ENCODE results near the gene PLEK2.
"Not testable (repeated sequence)": the region's sequence is repeated elsewhere in the genome, so short reads cannot be mapped to it uniquely, and the experiment has no call there.

PLEK2 gene, protein sequence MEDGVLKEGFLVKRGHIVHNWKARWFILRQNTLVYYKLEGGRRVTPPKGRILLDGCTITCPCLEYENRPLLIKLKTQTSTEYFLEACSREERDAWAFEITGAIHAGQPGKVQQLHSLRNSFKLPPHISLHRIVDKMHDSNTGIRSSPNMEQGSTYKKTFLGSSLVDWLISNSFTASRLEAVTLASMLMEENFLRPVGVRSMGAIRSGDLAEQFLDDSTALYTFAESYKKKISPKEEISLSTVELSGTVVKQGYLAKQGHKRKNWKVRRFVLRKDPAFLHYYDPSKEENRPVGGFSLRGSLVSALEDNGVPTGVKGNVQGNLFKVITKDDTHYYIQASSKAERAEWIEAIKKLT

DNA sequence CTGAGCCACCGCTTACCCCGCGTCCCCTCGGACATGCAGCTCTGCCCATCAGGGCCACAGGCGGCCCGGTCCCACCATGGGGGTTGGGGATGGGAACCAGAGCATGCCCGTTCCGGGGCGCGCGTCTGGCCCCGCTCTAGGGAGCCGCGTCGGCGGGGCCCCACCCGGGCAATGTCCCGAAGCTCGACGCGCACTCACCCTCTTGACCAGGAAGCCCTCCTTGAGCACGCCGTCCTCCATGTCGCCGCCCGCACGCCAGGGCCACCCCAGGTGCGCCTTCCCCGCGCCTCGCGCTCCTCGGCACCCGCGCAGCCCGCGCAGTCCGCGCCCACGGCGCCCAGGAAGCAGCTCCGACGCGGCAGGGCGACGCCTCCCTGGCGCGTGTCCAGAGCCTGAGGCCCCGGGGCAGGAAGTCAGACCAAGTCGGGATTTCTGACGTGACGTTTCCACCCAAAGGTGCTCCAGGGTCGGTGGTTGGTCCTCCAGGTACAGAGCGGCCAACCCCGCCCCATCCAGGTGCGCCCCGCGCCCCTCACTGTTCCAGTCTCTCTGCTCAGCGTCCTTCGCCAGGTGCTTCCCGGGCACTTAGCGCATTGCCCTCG is at the start of gene PLEK2:
Gene PLEK2, minus strand, starts transcription at position 346 of the 602 bp plus-strand sequence. Its CDS starts 106 bp downstream, at position 240.
- DNase-seq: peak; percentile 42

DNA sequence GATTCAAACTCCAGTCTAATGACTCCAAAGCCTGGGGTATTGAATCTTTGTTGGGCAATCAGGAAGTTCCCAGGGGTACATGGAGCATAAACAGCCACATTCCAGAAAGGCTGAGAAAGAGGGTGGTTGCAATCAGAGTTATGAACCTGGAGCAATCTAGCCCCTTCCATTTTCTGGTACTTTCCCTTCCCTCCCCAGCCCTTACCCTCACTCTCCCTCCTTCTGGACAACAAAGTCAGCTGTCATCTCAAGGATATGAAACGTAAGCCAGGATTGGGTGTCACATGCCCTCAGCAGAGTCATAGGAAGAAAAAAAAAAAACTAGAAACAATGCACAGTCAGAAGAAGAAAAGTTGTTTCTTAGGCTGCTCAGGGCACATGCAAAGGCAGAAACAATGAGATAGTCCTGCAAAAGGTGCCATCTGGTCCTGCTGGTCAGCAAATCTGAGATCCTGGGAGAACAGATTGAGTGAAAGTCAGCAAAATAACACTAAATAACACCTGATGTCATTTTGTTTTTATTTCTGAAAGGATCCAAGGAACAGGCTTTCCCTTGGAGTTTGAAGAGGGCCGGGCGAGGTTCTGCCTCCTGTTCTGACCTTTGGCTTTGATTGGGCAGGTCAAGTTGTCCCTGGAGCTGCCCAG is 49.5 kb upstream of the PLEK2 start:
- DNase-seq: no peak

DNA sequence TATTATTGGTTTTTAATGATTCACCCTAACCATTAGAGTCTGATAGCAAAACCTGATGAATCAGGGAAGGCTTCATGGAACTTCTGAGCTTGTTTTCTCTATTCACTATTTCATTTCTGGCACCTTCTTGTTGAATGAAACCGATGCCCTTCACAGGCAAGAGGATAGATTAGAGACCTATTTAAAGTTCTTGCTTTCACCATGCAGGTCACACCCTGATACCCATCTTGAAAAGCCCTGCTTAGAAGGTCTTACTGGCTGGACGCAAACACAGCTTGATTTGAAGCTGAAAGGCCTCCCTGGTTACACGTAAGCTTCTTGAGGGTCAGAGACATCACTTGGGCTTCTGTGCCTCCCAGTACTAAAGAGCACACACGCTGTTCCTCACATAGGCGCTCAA is 47.4 kb upstream of the PLEK2 start:
- no peak for DNase-seq

DNA sequence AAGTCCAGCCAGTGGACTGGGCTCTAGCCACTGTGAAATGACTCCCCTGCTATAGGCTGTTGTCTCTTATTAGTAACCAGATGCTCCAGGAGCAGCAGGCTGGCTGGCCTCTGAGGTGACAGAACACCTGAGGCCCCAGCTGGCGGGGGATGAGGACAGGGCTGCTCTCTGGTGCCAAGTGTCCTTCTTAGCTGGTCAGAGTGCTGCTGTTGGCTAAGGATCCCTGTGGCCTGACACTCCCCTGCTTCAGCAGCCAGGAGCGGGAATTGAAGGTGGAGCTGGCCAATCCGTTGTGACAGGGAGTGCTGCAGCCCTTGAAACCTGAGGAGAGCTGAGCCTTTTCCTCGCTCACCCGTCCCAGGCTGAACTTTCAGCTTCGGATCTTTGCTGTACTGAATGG is 45.8 kb upstream of the PLEK2 start:
- DNase-seq: no peak

DNA sequence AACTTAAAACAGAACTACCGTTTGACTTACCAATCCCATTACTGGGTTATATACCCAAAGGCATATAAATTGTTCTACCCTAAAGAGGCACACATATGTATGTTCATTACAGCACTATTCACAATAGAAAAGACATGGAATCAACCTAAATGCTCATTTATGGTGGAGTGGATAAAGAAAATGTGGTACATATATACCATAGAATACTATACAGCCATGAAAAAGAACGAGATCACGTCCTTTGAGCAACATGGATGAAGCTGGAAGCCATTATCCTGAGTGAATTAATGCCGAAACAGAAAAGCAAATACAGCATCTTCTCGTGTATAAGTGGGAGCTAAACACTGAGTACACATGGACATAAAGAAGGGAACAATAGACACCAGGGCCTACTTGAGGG is 44.8 kb upstream of the PLEK2 start:
- DNase-seq: no peak

DNA sequence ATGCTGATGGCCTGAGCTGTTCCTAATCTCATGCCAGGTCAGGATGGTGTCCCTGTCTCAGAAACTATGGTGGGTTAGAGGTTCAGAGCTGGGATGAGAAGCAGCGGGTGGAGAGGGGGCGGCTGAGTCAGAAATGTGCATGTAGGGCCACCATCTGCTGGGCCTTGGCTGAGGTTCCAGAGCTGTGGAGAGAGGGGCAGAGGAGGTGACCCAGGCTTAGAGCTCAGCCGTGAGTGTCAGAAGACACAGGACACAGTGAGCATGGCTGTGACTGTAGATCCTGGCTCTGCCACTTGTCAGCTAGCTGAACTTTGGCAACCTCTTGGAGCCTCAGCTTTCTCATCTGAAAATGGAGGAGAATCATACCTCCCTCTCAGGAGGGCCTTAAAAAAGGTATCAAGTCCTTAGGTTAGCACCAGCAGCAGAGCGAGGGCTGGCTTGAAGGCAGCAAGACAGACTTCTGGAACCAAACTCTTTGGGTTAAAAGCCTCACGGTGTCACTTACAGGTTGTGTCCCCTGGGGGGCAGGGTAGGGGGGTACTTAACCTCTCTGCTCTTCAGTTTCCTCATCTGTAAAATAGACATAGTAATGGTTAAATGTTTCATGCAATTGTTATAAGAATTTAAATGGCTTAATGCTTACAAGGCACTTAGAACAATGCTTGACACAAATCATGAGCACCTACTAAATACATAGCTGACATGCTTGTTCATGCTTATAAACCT is 41.8 kb upstream of the PLEK2 start:
- no peak for DNase-seq

DNA sequence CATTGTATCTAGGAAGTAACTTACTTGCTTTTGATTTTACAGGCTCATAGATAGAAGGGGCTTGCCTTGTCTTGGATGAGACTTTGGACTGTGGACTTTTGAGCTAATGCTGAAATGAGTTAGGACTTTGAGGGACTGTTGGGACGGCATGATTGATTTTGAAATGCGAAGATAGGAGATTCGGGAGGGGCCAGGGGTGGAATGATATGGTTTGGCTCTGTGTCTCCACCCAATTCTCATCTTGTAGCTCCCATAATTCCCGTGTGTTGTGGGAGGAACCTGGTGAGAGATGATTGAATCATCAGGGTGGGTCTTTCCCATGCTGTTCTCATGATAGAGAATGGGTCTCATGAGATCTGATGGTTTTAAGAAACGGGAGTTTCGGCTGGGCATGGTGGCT is 39.7 kb upstream of the PLEK2 start:
- not testable (repeated sequence) for DNase-seq

DNA sequence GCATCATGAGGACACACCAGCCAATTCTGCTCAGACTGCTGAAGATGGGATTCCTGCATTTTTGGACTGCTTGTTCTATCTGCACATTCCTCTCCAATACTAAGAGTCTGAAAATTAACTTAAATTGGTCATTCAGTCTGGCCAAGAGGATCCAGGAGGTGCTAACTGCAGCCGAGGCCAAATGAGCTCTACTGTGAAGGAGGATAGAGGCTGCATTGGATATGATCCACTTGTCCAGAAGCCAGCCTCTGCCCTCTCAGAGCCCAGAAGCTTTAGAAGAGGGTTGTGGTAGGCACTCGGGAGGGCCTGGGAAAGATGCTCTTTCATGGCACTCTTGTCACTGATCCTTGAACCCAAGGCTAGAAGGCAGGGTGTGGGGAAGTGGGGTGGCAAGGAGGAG is 37.1 kb upstream of the PLEK2 start:
- no peak for DNase-seq

DNA sequence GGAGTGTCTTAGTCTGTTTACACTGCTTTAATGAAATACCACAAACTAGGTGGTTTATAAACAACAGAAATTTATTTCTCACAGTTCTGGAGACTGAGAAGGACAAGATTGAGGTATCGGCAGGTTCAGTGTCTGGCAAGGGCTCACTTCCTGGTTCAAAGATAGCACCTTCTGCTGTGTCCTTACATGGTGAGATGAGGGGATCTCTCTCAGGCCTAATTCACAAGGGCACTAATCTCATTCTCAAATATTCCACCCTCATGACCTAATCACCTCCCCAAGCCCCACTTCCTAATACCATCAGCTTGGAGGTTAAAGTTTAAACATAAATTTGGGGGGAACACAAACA is 35.0 kb upstream of the PLEK2 start:
- DNase-seq: no peak

DNA sequence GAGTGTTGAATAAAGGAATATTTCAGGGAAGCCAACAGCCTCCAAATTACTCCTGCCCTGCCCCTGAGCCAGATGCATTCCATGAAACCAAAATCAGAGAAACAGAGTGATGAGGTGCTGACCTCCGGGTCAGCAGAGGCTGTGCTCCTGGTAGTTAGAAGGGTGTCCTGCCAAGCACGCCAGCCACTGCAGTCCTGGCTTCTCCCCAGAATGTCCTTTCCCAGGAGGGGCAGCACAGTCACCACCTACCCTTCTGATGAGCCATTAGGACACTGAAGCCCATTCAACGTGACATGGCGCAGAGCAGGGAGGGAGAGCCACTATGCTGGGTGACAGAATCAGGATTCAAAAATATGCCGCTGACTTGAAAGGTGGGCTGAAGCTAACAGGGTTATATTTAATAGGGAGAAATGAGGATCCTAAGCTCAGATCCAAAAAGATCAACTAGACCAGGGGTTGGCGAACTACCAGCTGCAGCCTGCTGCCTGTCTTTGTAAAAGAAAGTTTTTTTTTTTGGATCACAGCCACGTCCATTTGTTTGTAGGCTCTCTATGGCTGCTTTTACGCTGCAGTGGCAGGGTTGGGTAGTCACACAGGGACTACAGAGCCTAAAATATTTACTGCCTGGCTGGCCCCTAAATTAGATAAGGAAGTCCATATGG is 34.5 kb upstream of the PLEK2 start:
- no peak for DNase-seq

DNA sequence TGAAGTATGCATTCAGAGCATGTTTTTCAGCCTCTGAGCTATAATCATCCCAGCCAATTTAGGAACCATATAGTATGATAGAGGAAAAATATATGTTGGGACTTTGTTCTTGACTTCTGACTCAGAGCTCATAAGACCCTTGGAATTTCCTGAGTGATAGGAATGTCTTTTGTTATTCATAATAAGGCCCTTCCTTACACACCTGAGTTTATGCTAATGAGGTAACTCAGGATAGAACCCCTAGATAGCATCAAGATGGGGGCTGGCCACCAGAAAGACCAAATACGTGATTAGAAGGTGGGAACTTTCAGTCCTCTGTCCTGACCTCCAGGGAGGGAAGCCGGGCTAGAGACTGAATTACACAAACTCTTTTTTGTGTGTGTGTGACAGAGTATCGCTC is 32.4 kb upstream of the PLEK2 start:
- no peak for DNase-seq

DNA sequence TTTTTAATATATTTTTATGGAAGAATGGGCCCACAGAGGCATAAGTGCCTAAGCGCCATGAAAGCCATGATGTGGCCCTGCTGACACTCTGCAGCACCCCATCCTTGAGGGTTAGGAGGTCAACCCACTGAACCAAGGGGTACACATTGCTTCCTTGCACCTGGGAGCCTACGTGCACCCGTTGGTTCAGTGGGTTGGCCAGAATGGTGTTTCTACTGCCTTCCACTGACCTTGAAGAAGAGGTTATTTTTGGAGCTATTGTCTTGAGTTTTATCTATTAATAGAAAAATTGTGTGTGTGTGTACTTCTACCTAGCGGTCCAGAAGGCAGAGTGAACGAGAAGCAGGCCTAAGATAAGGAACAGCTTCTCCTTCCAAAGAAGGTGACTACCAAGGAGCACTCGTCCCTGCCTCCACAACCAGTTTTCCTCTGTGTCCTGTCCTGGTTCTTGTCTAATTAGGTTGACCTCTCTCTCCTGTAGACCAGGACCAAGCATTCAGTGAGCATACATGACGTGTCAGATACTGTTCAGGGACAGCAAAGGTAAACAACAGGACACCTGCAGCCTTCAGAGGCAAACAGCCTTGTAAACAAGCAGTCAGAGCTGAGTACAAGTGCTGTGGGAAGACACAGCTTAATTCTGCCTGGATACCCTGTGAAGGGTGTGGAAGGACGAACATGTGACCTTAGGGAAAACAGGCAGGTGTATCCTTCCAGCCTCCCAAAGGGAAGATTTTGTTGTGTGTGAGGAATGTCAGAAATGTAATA is 30.4 kb upstream of the PLEK2 start:
- DNase-seq: no peak

DNA sequence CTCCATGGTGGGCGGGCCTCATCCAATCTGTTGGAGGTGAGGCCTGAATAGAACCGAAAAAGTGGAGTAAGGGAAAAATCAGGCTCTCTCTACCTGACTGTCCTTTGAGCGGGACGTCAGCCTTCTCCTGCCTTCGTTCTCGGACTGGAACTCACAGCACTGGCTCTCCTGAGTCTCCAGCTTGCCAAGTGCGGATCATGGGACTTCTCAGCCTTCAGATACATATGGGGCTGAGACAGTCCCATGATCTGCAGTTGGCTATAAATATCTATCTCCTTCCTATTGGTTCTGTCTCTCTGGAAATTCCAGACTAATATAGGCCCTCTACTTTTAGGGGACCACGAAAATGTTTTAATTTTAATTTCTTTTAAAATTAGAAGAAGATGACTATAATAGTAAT is 29.7 kb upstream of the PLEK2 start:
- no peak for DNase-seq

DNA sequence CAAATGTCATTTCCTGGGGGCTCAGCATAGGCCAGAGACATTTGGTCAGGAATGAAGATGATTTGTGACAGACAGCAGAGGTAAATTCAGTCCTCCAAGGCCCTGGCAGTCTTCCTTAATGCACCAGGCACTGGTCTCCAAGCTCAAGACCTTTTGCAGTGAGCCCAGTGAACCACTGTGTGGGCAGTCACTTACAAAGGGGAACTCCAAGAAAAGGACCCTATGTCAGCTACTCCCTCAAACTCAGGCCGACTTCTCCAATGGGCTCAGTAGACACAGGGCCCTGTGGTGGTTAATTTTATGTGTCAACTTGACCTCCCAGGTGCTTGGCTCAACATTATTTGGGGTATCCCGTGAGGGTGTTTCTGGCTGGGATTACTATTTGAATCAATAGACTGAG is 29.3 kb upstream of the PLEK2 start:
- DNase-seq: no peak

DNA sequence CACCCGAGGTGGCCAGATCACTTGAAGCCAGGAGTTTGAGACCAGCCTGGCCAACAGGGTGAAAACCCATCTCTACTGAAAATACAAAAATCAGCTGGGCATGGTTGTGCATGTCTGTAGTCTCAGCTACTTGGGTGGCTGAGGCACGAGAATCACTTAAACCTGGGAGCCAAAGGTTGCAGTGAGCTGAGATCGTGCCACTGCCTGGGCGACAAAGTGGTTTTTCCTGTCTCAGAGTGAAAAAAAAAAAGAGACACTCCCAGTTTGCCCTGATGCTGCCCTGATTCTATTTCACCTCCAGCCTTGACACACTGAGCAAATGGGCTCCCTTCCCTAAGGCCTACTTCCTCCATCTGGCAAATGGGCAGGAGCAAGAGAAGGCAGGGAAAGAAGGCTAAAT is 28.5 kb upstream of the PLEK2 start:
- no peak for DNase-seq

DNA sequence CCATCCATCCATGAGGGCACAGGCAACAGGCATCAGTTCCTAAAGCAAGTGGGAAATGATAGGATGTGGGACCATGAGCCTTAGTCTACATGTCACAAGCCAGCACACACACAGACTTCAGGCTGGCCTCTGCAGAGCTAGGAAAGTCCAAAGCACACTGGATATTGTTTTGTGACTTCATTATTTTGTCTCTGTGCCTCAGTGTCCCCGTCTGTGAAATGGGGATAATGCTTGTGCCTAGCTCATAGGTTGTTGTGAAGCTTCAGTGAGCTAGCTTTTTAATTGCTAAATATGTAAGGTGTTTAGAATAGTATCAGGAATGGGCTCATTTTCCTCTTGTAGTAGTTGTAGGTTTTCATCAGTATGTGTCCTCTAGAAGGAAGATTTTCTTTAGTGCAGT is 27.0 kb upstream of the PLEK2 start:
- DNase-seq: no peak

DNA sequence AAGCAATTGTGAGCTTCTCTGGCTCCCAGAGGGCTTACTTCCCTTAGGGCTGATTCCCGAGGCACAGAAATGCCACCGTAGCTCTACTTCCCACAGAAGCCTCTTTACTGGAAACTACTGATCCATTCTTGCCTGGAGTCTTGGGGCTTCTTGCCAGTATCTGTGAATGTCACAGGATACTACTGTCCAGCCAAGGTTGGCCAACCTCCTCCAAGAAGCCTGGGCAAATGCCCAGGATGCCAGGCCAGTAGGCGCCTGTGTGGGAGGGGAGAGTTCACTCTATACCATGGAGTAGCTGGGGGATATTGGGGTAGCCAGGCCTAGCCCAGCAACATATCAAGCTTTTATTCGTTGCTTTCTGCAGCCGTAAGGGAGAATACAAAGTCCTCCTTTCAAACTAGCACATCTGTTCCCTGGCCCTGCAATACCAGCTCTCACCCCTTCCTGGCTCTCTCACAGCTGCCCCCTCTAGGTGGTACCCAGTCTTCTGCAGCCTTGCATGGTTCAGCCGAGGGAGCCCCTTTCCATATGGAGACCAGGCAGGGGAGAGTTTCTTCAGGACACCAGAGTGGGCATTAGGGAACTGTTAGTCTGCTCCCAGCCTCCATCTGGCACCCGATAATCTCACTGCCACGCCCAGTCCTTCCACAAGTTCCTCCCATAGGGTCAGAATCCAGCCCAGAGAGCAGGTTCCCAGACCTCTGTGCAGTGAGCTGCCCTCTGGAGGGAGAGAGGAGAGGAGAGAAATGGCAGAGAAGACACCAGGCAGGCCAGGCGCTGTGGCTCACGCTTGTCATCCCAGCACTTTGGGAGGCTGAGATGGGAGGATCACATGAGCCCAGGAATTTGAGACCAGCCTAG is 24.3 kb upstream of the PLEK2 start:
- DNase-seq: no peak

DNA sequence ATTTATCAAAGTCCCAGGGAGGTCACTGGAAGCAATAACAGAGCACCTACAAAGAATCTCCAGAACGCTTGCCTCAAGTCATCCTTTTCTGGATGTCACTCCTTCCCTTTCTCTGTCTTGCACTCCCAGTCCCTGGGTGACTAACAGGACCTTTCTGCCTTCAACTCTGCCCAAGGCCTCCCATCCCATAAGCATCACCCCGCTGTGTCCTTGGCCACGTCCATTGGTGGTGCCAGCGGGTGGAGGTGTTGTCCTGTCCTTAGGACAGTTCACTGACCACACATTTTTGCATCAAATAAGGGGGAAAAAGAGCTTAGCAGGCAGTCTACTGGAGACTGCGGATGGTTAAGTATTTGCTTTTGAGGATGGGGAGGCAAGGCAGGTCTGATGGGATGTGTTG is 23.6 kb upstream of the PLEK2 start:
- no peak for DNase-seq

DNA sequence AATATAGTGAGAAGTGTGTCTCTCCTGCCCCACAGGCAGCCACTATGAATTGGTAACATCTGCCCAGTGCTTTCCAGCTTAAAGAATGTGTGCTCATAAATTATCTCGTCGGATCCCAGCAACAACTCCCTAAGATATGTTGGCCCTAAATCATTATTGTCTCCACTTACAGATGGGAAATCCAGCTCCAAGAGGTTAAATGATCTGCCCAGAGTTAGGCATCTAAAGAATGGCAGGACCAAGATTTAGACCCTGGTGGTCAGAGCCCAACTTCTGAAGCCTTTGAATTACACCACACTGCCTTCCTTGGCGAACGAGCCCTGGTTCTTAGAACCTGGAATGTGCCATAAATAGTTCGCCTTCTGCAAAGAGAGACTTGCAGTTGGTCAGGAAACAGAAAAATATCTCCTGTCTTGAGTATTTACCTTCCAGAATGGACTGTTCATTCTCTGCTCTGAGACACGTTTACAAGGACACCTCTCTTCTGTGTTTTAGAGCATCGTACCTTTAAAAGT is 20.1 kb upstream of the PLEK2 start:
- no peak for DNase-seq

DNA sequence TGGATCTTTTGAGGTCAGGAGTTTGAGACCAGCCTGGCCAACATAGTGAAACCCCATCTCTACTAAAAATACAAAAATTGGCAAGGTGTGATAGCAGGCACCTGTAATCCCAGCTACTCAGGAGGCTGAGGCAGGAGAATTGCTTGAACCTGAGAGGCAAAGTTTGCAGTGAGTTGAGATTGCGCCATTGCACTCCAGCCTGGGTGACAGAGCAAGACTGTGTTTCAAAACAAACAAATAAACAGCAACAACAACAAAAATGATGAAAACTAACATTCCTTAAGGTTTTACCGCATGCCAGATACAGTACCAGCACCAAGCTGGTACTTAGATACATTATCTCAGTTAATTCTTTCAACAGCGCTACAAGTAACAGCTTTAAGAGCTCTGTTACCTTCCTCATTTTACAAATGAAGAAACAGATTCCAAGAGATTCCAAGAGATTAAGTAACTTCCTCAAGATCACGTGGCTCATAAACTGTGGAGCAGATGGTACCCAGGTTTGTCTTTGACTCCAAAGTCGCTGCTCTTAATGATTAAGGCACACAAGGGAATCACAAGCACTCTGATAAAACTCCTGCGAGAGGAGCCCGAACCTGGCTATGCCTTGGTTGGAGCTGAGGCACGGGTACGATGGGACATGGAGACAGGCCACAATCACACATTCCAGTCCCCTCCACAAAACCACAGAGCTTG is 17.7 kb upstream of the PLEK2 start:
- DNase-seq: no peak
